ENCODE measurements around the gene TGIF2. TPM values are rescaled to one million over a fixed set of nuclear protein-coding genes. Genes with fewer than 3 reads are reported as not detected.
"Not testable (repeated sequence)": the region's sequence is repeated elsewhere in the genome, so short reads cannot be mapped to it uniquely, and the experiment has no call there.

TGIF2 gene
- total and polyA plus RNA-seq, 2 of the 13 experiments (the other 11 are each of a cell fraction or from before 2014, with no cell fraction given) = 41.3 to 53.9 TPM

DNA sequence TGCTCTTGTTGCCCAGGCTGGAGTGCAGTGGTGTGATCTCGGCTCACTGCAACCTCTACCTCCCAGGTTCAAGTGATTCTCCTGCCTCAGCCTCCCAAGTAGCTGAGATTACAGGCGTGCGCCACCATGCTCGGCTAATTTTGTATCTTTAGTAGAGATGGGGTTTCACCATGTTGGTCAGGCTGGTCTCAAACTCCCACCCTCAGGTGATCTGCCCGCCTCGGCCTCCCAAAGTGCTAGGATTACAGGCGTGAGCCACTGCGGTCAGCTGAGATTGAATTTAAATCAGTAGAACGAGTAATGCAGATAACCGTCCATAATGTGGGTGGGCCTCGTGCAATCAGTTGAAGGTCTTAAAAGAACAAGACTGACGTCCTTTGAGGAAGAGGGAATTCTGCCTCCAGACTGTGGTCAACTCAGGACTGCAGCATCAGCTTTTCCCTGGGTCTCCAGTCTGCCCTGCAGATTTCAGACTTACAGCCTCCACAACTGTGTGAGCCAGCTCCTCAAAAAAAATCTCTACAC is 65.5 kb downstream of the TGIF2 start:
- H4K20me1 ChIP-seq (ENCODE audit: insufficient read depth, low read length); DNase-seq (ENCODE audit: low spot score); H3K9me3 ChIP-seq (ENCODE audit: low read length); H3K36me3 ChIP-seq (replicated peaks in 1 of 2; ENCODE audit: control insufficient read depth in 1 of 2, insufficient read depth in 2 of 2, low read length in 2 of 2); intact Hi-C loops (cut with micrococcal nuclease; ENCODE audit: unreplicated experiment); FAIRE-seq; H3K9ac ChIP-seq (ENCODE audit: insufficient read depth, low read depth, low read length); H3K27me3 ChIP-seq (ENCODE audit: control insufficient read depth in 1 of 2, insufficient read depth in 2 of 2, low read length in 2 of 2); POLR2A ChIA-PET; in situ Hi-C loops (cut with HindIII; ENCODE audit: extremely low pct_ligation_motif_present, low pct_unique_long_range_greater_than_20kb); H3K4me3 ChIP-seq (replicated peaks in 1 of 3; ENCODE audit: insufficient read depth in 1 of 3, low read depth in 2 of 3, low read length in 3 of 3); H2AFZ ChIP-seq (ENCODE audit: low read length); H3K4me2 ChIP-seq (ENCODE audit: low read depth, low read length); CTCF ChIA-PET (ENCODE audit: low intra/inter-chr PET ratio, low total read pairs); BruUV-seq (replicated peaks); H3K79me2 ChIP-seq (ENCODE audit: insufficient read depth, low read length); ATAC-seq; H3K27ac ChIP-seq (ENCODE audit: extremely low read length, insufficient read depth, low read length): not testable (repeated sequence)
- 95% methylated on average over 12 of the region's 12 CpGs for WGBS (ENCODE audit: low lambda C conversion rate)
- TF ChIP-seq, protein P1, sequence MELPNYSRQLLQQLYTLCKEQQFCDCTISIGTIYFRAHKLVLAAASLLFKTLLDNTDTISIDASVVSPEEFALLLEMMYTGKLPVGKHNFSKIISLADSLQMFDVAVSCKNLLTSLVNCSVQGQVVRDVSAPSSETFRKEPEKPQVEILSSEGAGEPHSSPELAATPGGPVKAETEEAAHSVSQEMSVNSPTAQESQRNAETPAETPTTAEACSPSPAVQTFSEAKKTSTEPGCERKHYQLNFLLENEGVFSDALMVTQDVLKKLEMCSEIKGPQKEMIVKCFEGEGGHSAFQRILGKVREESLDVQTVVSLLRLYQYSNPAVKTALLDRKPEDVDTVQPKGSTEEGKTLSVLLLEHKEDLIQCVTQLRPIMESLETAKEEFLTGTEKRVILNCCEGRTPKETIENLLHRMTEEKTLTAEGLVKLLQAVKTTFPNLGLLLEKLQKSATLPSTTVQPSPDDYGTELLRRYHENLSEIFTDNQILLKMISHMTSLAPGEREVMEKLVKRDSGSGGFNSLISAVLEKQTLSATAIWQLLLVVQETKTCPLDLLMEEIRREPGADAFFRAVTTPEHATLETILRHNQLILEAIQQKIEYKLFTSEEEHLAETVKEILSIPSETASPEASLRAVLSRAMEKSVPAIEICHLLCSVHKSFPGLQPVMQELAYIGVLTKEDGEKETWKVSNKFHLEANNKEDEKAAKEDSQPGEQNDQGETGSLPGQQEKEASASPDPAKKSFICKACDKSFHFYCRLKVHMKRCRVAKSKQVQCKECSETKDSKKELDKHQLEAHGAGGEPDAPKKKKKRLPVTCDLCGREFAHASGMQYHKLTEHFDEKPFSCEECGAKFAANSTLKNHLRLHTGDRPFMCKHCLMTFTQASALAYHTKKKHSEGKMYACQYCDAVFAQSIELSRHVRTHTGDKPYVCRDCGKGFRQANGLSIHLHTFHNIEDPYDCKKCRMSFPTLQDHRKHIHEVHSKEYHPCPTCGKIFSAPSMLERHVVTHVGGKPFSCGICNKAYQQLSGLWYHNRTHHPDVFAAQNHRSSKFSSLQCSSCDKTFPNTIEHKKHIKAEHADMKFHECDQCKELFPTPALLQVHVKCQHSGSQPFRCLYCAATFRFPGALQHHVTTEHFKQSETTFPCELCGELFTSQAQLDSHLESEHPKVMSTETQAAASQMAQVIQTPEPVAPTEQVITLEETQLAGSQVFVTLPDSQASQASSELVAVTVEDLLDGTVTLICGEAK (IDR thresholded peaks at IDR 0.05) = not testable (repeated sequence)
- TF ChIP-seq, protein P1 (CRISPR knock-in tag; IDR thresholded peaks at IDR 0.05) = peak; percentile 30; the same call in 1 of the 2 replicates
- H3K4me1 ChIP-seq (ENCODE audit: insufficient read depth, low read length) = peaks cover 48% of the 10 kb centered on the region
